HCT116 (cell line): ENCODE measurements around the gene ZNF580. TPM values are rescaled to one million over a fixed set of nuclear protein-coding genes. Genes with fewer than 3 reads are reported as not detected.

Experiments used
- ATAC-seq: fragments of 200-7000 bp; cut with Tn5 transposase; 2 replicates; pipeline ENCODE4 v1.9.1; 2020; ENCODE audit warnings: mild to moderate bottlenecking, moderate library complexity
- BruUV-seq: library from RNA; stranded (reverse); fragments of 400-500 nt; replicated peaks from 2 replicates; lab custom pipeline; 2021; lab: Mats Ljungman, UMichigan
- CTCF ChIA-PET: fragments of 300-600 bp; sonication (Branson Sonifier 250); formaldehyde crosslinking; loops from one replicate; lab custom pipeline; 2021; ENCODE audit warnings: antibody characterized with exemption; lab: Charles Lee
- POLR2A ChIA-PET: fragments of 300-600, 350-600 bp; sonication (Branson Sonifier 250); formaldehyde crosslinking; loops from one replicate; lab custom pipeline; 2021; ENCODE audit warnings: antibody characterized with exemption; lab: Charles Lee
- RAD21 ChIA-PET, 2 experiments: fragments of 300-600 bp; sonication (Branson Sonifier 250); formaldehyde crosslinking; loops; one replicate each; lab custom pipeline; 2023; ENCODE audit warnings: low total read pairs in 2 of 2; ENCODE audit not compliant: uncharacterized antibody in 2 of 2, unreplicated experiment in 2 of 2, low non-redundant PET in 1 of 2; lab: Charles Lee
- DNase-seq: peaks from one replicate; pipeline ENCODE4 v3.0.0-alpha.2; 2010; ENCODE audit warnings: low read depth, low spot score
- H2AFZ ChIP-seq: fragments of 200-600 bp; shearing (Covaris generic), sonication (generic); 2 replicates; pipeline ENCODE4 v1.6.1; 2017; ENCODE audit warnings: low read depth, mixed run types, mixed read lengths, antibody characterized with exemption, low read length; ENCODE audit not compliant: poor library complexity, severe bottlenecking
- H3K27ac ChIP-seq: 2 replicates; pipeline ENCODE4 v1.5.1; 2012; ENCODE audit warnings: low read depth, low read length
- H3K27me3 ChIP-seq: fragments of 200-600 bp; sonication (generic); 2 replicates; pipeline ENCODE4 v1.6.1; 2016; ENCODE audit warnings: mixed run types, low read length, mixed read lengths; ENCODE audit not compliant: insufficient read depth
- H3K36me3 ChIP-seq, 2 experiments: fragments of 200-500 bp in 1 of 2; fragments of 200-600 bp in 1 of 2; sonication (Bioruptor generic) in 1 of 2; sonication (generic) in 1 of 2; 2 replicates each; pipeline versions ENCODE4 v1.5.1 to v1.6.1; 2014 to 2016; ENCODE audit warnings: low read length in 2 of 2, inconsistent platforms in 1 of 2, mixed read lengths in 1 of 2, mixed run types in 1 of 2; ENCODE audit not compliant: insufficient read depth in 2 of 2, control insufficient read depth in 1 of 2
- H3K4me1 ChIP-seq, 2 experiments: fragments of 200-600 bp in 1 of 2; sonication (generic) in 1 of 2; 2 replicates each; pipeline versions ENCODE4 v1.5.1 to v1.6.1; 2012 to 2017; ENCODE audit warnings: low read length in 2 of 2, inconsistent platforms in 1 of 2, mild to moderate bottlenecking in 1 of 2, mixed read lengths in 1 of 2, mixed run types in 1 of 2, moderate library complexity in 1 of 2; ENCODE audit not compliant: insufficient read depth in 2 of 2, control insufficient read depth in 1 of 2
- H3K4me2 ChIP-seq: fragments of 200-600 bp; sonication (generic); 2 replicates; pipeline ENCODE4 v1.6.1; 2017; ENCODE audit warnings: mixed run types, low read length, mixed read lengths
- H3K4me3 ChIP-seq, 2 experiments: fragments of 200-600 bp in 1 of 2; sonication (generic) in 1 of 2; replicated peaks in 1 of 2; 2 replicates each; pipeline ENCODE4 v1.5.1; 2011 to 2016; ENCODE audit warnings: low read length in 2 of 2, control low read depth in 1 of 2, low read depth in 1 of 2, mild to moderate bottlenecking in 1 of 2, mixed read lengths in 1 of 2, mixed run types in 1 of 2
- H3K79me2 ChIP-seq: fragments of 200-600 bp; sonication (generic); 2 replicates; pipeline ENCODE4 v1.6.1; 2017; ENCODE audit warnings: mild to moderate bottlenecking, mixed run types, low read length, moderate library complexity, mixed read lengths; ENCODE audit not compliant: insufficient read depth
- H3K9ac ChIP-seq: fragments of 200-600 bp; sonication (generic); 2 replicates; pipeline ENCODE4 v1.6.1; 2016; ENCODE audit warnings: low read length, mixed read lengths
- H3K9me2 ChIP-seq: fragments of 200-600 bp; sonication (generic), shearing (Covaris generic); 2 replicates; pipeline ENCODE4 v1.6.1; 2017; ENCODE audit warnings: mixed run types, mild to moderate bottlenecking, moderate library complexity; ENCODE audit not compliant: insufficient read depth
- H3K9me3 ChIP-seq, 2 experiments: fragments of 200-500 bp in 1 of 2; fragments of 200-600 bp in 1 of 2; sonication (Bioruptor generic) in 1 of 2; sonication (generic) in 1 of 2; 2 replicates each; pipeline ENCODE4 v1.6.1; 2014 to 2017; ENCODE audit warnings: low read length in 2 of 2, mixed read lengths in 2 of 2, inconsistent platforms in 1 of 2, low read depth in 1 of 2, mild to moderate bottlenecking in 1 of 2, mixed run types in 1 of 2, moderate library complexity in 1 of 2; ENCODE audit not compliant: control insufficient read depth in 1 of 2, insufficient read depth in 1 of 2
- H4K20me1 ChIP-seq: fragments of 200-600 bp; sonication (generic), shearing (Covaris generic); 2 replicates; pipeline ENCODE4 v1.6.1; 2017; ENCODE audit warnings: mixed run types, mild to moderate bottlenecking, moderate library complexity; ENCODE audit not compliant: insufficient read depth
- CBX3 ChIP-seq: IDR thresholded peaks from 2 replicates; pipeline ENCODE4 v1.6.1; 2012; ENCODE audit warnings: low read depth
- CEBPB ChIP-seq: IDR thresholded peaks from 2 replicates; pipeline ENCODE4 v1.6.1; 2012; ENCODE audit warnings: low read depth
- CTCF ChIP-seq, 3 experiments: fragments of 200-600 bp in 1 of 3; sonication (generic) in 1 of 3; IDR thresholded peaks in 2 of 3; conservative IDR thresholded peaks in 1 of 3; 2 replicates each; pipeline ENCODE4 v1.5.1; 2012 to 2017; ENCODE audit warnings: low read depth in 2 of 3, low read length in 2 of 3, antibody characterized with exemption in 1 of 3, borderline replicate concordance in 1 of 3, control low read depth in 1 of 3, mild to moderate bottlenecking in 1 of 3, mixed read lengths in 1 of 3, mixed run types in 1 of 3, moderate library complexity in 1 of 3; ENCODE audit not compliant: insufficient read depth in 1 of 3
- EGR1 ChIP-seq: IDR thresholded peaks from 2 replicates; pipeline ENCODE4 v1.6.1; 2012; ENCODE audit warnings: low read depth
- ELF1 ChIP-seq: IDR thresholded peaks from 2 replicates; pipeline ENCODE4 v1.6.1; 2012; ENCODE audit warnings: low read depth, borderline replicate concordance
- EZH2 ChIP-seq: fragments of 200-600 bp; sonication (generic); IDR thresholded peaks from 2 replicates; pipeline ENCODE4 v1.6.1; 2017; ENCODE audit warnings: antibody characterized with exemption, mixed run types
- EZH2phosphoT487 ChIP-seq: fragments of 200-600 bp; IDR thresholded peaks from 2 replicates; pipeline ENCODE4 v1.6.1; 2018; ENCODE audit warnings: antibody characterized with exemption, borderline replicate concordance
- FOSL1 ChIP-seq: IDR thresholded peaks from 2 replicates; pipeline ENCODE4 v1.6.1; 2012; ENCODE audit warnings: low read depth
- JUND ChIP-seq: IDR thresholded peaks from 2 replicates; pipeline ENCODE4 v1.6.1; 2012
- POLR2AphosphoS5 ChIP-seq: IDR thresholded peaks from 2 replicates; pipeline ENCODE4 v1.6.1; 2011; ENCODE audit warnings: mild to moderate bottlenecking, low read depth, low read length, moderate library complexity
- RAD21 ChIP-seq: IDR thresholded peaks from 2 replicates; pipeline ENCODE4 v1.6.1; 2012; ENCODE audit warnings: low read depth, mild to moderate bottlenecking
- SIN3A ChIP-seq: IDR thresholded peaks from 2 replicates; pipeline ENCODE4 v1.6.1; 2012; ENCODE audit warnings: low read depth
- SP1 ChIP-seq: IDR thresholded peaks from 2 replicates; pipeline ENCODE4 v1.6.1; 2012; ENCODE audit warnings: low read depth
- YY1 ChIP-seq: IDR thresholded peaks from 2 replicates; pipeline ENCODE4 v1.6.1; 2011; ENCODE audit warnings: low read length, low read depth, moderate library complexity, mild to moderate bottlenecking; ENCODE audit not compliant: insufficient replicate concordance; ENCODE audit errors: extremely low read depth
- ZBTB33 ChIP-seq: IDR thresholded peaks from 2 replicates; pipeline ENCODE4 v1.6.1; 2011; ENCODE audit warnings: mild to moderate bottlenecking, low read length, moderate library complexity; ENCODE audit not compliant: insufficient replicate concordance; ENCODE audit errors: extremely low read depth
- ZFX ChIP-seq: fragments of 450-650 bp; IDR thresholded peaks from 2 replicates; pipeline ENCODE4 v1.6.1; 2017
- intact Hi-C: fragments of 100-400 bp; cut with micrococcal nuclease; formaldehyde crosslinking; loops from 2 replicates; pipeline ENCODE4 v1.10.0; 2022
- total RNA-seq: library from RNA; stranded (reverse); gene quantifications from one replicate; pipeline ENCODE4 v1.2.1, GENCODE V29; 2021; ENCODE audit not compliant: unreplicated experiment
- TF ChIP-seq, protein P1 (sequence below): IDR thresholded peaks from 2 replicates; pipeline ENCODE4 v1.6.1; 2012

Gene ZNF580
- total RNA-seq, 1 experiment from 2014 or later = 36.7 TPM

GRCh38 chr19:55616395-55616875 is 24.4 kb upstream of the ZNF580 start:
- Histone ChIP-seq H3K9ac (no peak overlapping the region), H3K79me2 (peaks cover under 1% of the 10 kb centered on the region; the same call in 1 of the 2 replicates), H4K20me1 (no peaks in the 10 kb centered on the region), H3K27ac (no peak overlapping the region), H3K4me3 (no peak overlapping the region), H3K4me1 (no peaks in the 10 kb centered on the region), H3K27me3 (no peaks in the 10 kb centered on the region), H2AFZ (no peak overlapping the region), H3K9me3 (no peaks in the 10 kb centered on the region), H3K9me2 (no peaks in the 10 kb centered on the region), H3K4me2 (no peak overlapping the region), H3K36me3 (peaks cover 0 to 6% of the 10 kb centered on the region in 2 experiments; a peak in 2 of 4 replicates)
- POLR2A ChIA-PET = no interaction called here
- TF ChIP-seq ELF1 = no peak
- TF ChIP-seq JUND = no peak
- no peak for TF ChIP-seq POLR2AphosphoS5
- no peak for TF ChIP-seq CTCF (IDR thresholded peaks at IDR 0.05 in 2 of 3, conservative IDR thresholded peaks at IDR 0.05 in 1 of 3; ENCODE audit: borderline replicate concordance in 1 of 3, insufficient read depth in 1 of 3, low read depth in 2 of 3, low read length in 2 of 3)
- no peak for TF ChIP-seq EZH2phosphoT487
- TF ChIP-seq ZBTB33 = no peak
- no peak for TF ChIP-seq CBX3
- TF ChIP-seq FOSL1 = no peak
- no peak for TF ChIP-seq EGR1
- TF ChIP-seq CEBPB = no peak
- no peak for TF ChIP-seq YY1
- no peak for TF ChIP-seq SIN3A
- TF ChIP-seq, protein P1, sequence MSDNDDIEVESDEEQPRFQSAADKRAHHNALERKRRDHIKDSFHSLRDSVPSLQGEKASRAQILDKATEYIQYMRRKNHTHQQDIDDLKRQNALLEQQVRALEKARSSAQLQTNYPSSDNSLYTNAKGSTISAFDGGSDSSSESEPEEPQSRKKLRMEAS = no peak
- no peak for TF ChIP-seq ZFX
- no peak for TF ChIP-seq EZH2
- no peak for TF ChIP-seq SP1
- TF ChIP-seq RAD21 = no peak
- CTCF ChIA-PET = no interaction called here
- RAD21 ChIA-PET = no interaction called here
- intact Hi-C loops = no loop called here
- DNase-seq = no peak
- ATAC-seq = no peak
- BruUV-seq = no TSS peak
